ENCODE data around the gene HYAL2. TPM values are rescaled to one million over a fixed set of nuclear protein-coding genes. Genes with fewer than 3 reads are reported as not detected.

The HYAL2 gene
- total and polyA plus RNA-seq, 9 of the 15 experiments (the other 6 are each of a cell fraction or from before 2014, with no cell fraction given), result 0.36 to 22.7 (median 11.4) TPM; not detected in 1

DNA sequence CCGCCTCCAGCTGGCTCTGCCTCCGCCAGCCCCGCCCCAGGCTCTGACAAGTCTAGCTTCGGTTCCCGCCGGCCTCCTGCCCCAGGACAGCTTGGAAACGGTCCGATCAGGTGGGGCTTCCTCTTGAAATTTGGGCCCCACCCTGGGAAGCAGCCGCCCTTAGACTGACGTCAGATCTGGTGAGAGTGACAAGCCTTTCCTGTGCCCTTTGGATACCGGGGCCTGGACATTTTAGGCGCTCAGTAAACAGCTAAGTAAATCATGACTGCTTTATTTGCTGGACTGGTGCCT is 23.0 kb downstream of the HYAL2 start (continued):
- TF ChIP-seq, protein P1, sequence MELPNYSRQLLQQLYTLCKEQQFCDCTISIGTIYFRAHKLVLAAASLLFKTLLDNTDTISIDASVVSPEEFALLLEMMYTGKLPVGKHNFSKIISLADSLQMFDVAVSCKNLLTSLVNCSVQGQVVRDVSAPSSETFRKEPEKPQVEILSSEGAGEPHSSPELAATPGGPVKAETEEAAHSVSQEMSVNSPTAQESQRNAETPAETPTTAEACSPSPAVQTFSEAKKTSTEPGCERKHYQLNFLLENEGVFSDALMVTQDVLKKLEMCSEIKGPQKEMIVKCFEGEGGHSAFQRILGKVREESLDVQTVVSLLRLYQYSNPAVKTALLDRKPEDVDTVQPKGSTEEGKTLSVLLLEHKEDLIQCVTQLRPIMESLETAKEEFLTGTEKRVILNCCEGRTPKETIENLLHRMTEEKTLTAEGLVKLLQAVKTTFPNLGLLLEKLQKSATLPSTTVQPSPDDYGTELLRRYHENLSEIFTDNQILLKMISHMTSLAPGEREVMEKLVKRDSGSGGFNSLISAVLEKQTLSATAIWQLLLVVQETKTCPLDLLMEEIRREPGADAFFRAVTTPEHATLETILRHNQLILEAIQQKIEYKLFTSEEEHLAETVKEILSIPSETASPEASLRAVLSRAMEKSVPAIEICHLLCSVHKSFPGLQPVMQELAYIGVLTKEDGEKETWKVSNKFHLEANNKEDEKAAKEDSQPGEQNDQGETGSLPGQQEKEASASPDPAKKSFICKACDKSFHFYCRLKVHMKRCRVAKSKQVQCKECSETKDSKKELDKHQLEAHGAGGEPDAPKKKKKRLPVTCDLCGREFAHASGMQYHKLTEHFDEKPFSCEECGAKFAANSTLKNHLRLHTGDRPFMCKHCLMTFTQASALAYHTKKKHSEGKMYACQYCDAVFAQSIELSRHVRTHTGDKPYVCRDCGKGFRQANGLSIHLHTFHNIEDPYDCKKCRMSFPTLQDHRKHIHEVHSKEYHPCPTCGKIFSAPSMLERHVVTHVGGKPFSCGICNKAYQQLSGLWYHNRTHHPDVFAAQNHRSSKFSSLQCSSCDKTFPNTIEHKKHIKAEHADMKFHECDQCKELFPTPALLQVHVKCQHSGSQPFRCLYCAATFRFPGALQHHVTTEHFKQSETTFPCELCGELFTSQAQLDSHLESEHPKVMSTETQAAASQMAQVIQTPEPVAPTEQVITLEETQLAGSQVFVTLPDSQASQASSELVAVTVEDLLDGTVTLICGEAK (IDR thresholded peaks at IDR 0.05), result no peak
- TF ChIP-seq, protein P1 (CRISPR knock-in tag; IDR thresholded peaks at IDR 0.05), result no peak
- no peak for TF ChIP-seq MAFK (IDR thresholded peaks at IDR 0.05; ENCODE audit: low read length)
- TF ChIP-seq RBM15 (IDR thresholded peaks at IDR 0.05; ENCODE audit: insufficient read depth, low read length), result no peak
- TF ChIP-seq TBP (optimal IDR thresholded peaks at IDR 0.05; ENCODE audit: low read depth, low read length), result peak; percentile 32
- TF ChIP-seq PHF20 (IDR thresholded peaks at IDR 0.05; ENCODE audit: partially characterized antibody), result no peak
- no peak for TF ChIP-seq HDAC2 (IDR thresholded peaks at IDR 0.05)
- TF ChIP-seq SOX6 (IDR thresholded peaks at IDR 0.05), result no peak
- TF ChIP-seq, protein P2, sequence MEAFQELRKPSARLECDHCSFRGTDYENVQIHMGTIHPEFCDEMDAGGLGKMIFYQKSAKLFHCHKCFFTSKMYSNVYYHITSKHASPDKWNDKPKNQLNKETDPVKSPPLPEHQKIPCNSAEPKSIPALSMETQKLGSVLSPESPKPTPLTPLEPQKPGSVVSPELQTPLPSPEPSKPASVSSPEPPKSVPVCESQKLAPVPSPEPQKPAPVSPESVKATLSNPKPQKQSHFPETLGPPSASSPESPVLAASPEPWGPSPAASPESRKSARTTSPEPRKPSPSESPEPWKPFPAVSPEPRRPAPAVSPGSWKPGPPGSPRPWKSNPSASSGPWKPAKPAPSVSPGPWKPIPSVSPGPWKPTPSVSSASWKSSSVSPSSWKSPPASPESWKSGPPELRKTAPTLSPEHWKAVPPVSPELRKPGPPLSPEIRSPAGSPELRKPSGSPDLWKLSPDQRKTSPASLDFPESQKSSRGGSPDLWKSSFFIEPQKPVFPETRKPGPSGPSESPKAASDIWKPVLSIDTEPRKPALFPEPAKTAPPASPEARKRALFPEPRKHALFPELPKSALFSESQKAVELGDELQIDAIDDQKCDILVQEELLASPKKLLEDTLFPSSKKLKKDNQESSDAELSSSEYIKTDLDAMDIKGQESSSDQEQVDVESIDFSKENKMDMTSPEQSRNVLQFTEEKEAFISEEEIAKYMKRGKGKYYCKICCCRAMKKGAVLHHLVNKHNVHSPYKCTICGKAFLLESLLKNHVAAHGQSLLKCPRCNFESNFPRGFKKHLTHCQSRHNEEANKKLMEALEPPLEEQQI (IDR thresholded peaks at IDR 0.05), result no peak
- no peak for TF ChIP-seq NR2C1 (IDR thresholded peaks at IDR 0.05)
- no peak for TF ChIP-seq NR2C1 (tag; IDR thresholded peaks at IDR 0.05)
- TF ChIP-seq YBX1 (IDR thresholded peaks at IDR 0.05), result no peak
- no peak for TF ChIP-seq HNRNPL (IDR thresholded peaks at IDR 0.05; ENCODE audit: low read depth, low read length)
- no peak for TF ChIP-seq RBBP5 (IDR thresholded peaks at IDR 0.05; ENCODE audit: borderline replicate concordance, insufficient read depth, low read length, poor library complexity, severe bottlenecking)
- peak; percentile 31; the same call in 1 of the 2 replicates for TF ChIP-seq RAD51 (IDR thresholded peaks at IDR 0.05; ENCODE audit: borderline replicate concordance, low read depth)
- TF ChIP-seq, protein P3, sequence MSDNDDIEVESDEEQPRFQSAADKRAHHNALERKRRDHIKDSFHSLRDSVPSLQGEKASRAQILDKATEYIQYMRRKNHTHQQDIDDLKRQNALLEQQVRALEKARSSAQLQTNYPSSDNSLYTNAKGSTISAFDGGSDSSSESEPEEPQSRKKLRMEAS (CRISPR knock-in tag; IDR thresholded peaks at IDR 0.05), result no peak
- no peak for TF ChIP-seq CHD4 (IDR thresholded peaks at IDR 0.05; ENCODE audit: insufficient read depth, insufficient replicate concordance, low read depth, low read length, poor library complexity, severe bottlenecking)
- TF ChIP-seq NFXL1 (CRISPR knock-in tag; IDR thresholded peaks at IDR 0.05), result no peak
- TF ChIP-seq BMI1 (IDR thresholded peaks at IDR 0.05; ENCODE audit: low read length), result no peak
- no peak for TF ChIP-seq XRCC5 (IDR thresholded peaks at IDR 0.05; ENCODE audit: low read depth, low read length)
